ENCODE measurements around the gene PLCB1. TPM values are rescaled to one million over a fixed set of nuclear protein-coding genes. Genes with fewer than 3 reads are reported as not detected.

The PLCB1 gene
- total RNA-seq, 1 donor from 2014 or later: 13.6 TPM

- no peak for DNase-seq (ENCODE audit: low read depth, low spot score)
Observed at GRCh38 chr20:8530022-8530421, 398.0 kb downstream of the PLCB1 start.

- DNase-seq (ENCODE audit: low read depth, low spot score): no peak
Observed at GRCh38 chr20:8532169-8532568, 400.1 kb downstream of the PLCB1 start.

GRCh38 chr20:8534368-8535160, 402.5 kb downstream of the PLCB1 start:
- no peak for DNase-seq (ENCODE audit: low read depth, low spot score)

GRCh38 chr20:8535403-8536261, 403.6 kb downstream of the PLCB1 start:
- no peak for DNase-seq (ENCODE audit: low read depth, low spot score)

GRCh38 chr20:8536262-8536618, 404.2 kb downstream of the PLCB1 start:
- DNase-seq (ENCODE audit: low read depth, low spot score): no peak

GRCh38 chr20:8540466-8540865, 408.4 kb downstream of the PLCB1 start:
- DNase-seq (ENCODE audit: low read depth, low spot score): no peak

GRCh38 chr20:8542110-8542486, 410.0 kb downstream of the PLCB1 start:
- peak; percentile 52 for DNase-seq (ENCODE audit: low read depth, low spot score)

- no peak for DNase-seq (ENCODE audit: low read depth, low spot score)
Observed at GRCh38 chr20:8545212-8545611, 413.1 kb downstream of the PLCB1 start.

- peak; percentile 36 for DNase-seq (ENCODE audit: low read depth, low spot score)
Observed at GRCh38 chr20:8547035-8547650, 415.1 kb downstream of the PLCB1 start.

GRCh38 chr20:8547968-8548588, 416.0 kb downstream of the PLCB1 start:
- no peak for DNase-seq (ENCODE audit: low read depth, low spot score)

- DNase-seq (ENCODE audit: low read depth, low spot score): no peak
Observed at GRCh38 chr20:8549192-8549591, 417.1 kb downstream of the PLCB1 start.

GRCh38 chr20:8557711-8558110, 425.6 kb downstream of the PLCB1 start:
- DNase-seq (ENCODE audit: low read depth, low spot score): no peak

GRCh38 chr20:8562356-8562755, 430.3 kb downstream of the PLCB1 start:
- DNase-seq (ENCODE audit: low read depth, low spot score): no peak

- no peak for DNase-seq (ENCODE audit: low read depth, low spot score)
Observed at GRCh38 chr20:8568075-8568474, 436.0 kb downstream of the PLCB1 start.

GRCh38 chr20:8569766-8570165, 437.7 kb downstream of the PLCB1 start:
- DNase-seq (ENCODE audit: low read depth, low spot score): no peak

- no peak for DNase-seq (ENCODE audit: low read depth, low spot score)
Observed at GRCh38 chr20:8571611-8572010, 439.5 kb downstream of the PLCB1 start.

- DNase-seq (ENCODE audit: low read depth, low spot score): no peak
Observed at GRCh38 chr20:8573686-8574085, 441.6 kb downstream of the PLCB1 start.

GRCh38 chr20:8575114-8575513, 443.0 kb downstream of the PLCB1 start:
- no peak for DNase-seq (ENCODE audit: low read depth, low spot score)

GRCh38 chr20:8578161-8578865, 446.2 kb downstream of the PLCB1 start:
- DNase-seq (ENCODE audit: low read depth, low spot score): no peak

- DNase-seq (ENCODE audit: low read depth, low spot score): no peak
Observed at GRCh38 chr20:8579035-8579434, 447.0 kb downstream of the PLCB1 start.

Data from pulmonary artery endothelial cell (primary cell).